DMS53 (cell line): ENCODE measurements around the gene THBS2.
A peak's percentile ranks its signal among the peaks of the same experiment; 100 is the strongest.
"Not testable (repeated sequence)": the region's sequence is repeated elsewhere in the genome, so short reads cannot be mapped to it uniquely, and the experiment has no call there.

Source experiments
- DNase-seq: peaks from one replicate; lab custom pipeline; 2025; lab: John Stamatoyannopoulos, UW

THBS2 gene

DNA sequence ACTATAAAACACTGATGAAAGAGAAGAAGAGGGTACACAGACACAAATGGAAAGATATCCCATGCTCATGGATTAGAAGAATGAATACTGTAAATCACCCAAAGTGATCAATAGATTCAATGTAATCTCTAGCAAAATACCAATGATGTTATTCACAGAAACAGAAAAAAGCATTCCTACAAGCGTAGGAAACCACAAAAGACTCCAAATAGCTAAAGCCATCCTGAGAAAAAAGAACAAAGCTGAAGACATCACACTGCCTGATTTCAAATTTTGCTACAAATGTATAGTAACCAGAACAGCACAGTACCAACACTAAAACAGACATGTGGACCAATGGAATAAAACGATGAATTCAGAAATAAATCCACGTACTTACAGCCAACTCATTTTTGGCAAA, 43.0 kb downstream of the THBS2 start:
- no peak for DNase-seq

DNA sequence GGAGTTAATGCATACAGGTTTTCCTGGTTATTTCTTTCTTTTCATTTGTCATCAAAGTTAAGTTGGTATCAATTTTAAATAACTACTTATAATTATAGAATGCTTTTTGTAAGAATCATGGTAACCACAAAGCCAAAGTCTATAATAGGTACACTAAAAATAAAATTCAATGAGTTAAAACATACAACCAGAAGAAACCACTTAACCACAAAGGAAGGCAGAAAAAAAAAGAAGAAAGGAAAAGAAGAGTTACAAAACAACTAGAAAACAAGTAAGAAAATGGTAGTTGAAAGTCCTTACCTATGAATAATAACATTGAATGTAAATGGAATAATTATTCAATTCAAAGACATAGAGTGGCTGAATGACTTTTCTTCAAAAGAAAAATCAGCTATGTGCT, 45.6 kb downstream of the THBS2 start:
- DNase-seq = no peak

DNA sequence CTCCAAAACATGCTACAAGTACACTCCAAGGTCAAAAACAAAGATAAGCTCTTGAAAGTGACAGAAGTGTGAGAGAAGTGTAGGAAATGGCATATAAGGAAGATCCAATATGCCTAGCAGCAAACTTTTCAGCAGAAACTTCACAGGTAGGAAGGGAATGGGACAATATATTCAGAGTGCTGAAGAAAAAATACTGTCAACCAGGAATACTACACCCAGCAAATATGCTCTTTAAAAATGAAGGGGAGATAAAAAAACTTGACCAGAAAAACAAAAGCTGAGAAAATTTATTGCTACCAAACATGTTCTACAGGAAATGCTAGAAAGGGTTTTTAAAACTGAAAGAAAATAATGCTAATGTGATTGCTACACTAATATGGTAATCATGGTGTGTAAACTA, 46.2 kb downstream of the THBS2 start:
- DNase-seq = no peak

DNA sequence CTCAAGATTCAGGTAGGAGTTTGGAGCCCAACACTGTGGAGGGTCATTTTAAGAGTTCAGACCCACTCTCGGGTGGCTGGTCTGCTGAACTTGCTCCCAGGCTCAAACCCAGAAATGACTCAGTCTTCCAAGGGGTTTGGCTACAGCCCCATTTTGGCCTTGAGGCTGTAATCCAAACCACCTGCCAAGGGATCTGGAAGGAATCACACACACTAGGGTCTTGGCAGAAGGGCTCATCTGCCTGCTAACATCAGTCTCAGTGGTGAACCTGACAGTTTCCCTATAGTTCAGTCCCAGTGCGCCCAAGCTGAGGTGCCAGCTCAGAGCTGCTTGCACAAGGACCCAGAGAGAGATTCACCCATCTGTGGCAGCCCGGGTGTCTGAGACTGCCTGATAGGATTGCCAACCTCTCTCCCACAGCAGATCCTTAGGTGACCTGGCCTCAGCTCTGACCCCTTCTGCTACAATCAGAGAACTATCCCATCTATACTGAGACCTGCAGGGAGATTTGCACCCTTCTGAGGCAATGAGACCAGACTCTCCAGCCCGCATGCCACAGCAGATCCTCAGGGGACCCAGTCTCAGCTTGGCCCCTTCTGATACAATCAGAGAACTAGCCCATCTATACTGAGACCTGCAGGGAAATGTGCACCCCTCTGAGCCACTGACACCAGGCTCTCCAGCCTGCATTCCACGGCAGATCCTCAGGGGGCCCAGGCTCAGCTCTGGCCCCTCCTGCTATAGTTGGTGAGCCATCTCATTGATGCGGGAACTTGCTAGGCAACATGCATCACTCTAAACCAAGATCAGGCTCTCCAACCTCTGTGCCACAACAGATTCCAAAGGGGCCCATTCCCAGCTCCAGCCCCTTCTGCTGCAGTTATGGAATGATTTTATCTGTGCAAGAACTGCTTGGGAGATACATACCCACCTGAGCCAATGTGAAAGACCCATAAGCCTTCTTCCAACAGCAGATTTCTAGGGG, 48.2 kb downstream of the THBS2 start:
- DNase-seq = no peak

DNA sequence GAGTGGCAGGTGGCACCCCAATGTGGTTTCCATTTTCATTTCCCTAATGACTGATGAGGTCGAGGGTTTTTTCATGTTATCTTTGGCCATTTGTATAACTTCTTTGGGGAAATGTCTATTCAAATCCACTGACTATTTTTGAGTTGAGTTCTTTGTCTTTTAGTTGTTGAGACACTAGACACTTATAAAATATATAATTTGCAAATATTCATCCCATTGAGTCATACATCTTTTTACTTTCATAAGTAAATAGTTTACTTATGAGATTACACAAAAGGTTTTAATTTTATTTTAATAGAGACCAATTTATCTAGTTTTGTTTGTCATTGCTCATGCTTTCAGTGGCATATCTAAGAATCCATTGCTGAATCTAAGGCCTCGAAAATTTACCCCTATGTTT, 49.5 kb downstream of the THBS2 start:
- no peak for DNase-seq

DNA sequence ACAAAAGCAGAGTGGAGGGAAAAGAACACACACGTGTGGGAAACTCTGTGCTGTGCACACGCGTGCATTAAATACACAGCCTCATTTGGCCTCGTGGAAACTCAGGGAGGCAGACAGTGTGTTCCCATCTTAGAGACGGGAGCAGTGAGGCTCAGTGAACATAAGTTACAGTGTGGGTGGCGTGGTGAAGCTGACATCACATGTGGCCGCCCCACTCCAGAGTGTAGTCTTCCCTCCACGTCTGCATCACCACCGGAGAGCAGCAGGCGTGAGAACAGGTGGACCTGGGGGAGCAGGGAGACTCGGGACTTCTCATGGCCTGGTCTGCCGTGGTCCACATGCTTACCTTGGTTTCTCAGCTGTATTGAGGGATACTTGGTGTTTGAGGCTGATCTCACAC, 51.7 kb downstream of the THBS2 start:
- no peak for DNase-seq

DNA sequence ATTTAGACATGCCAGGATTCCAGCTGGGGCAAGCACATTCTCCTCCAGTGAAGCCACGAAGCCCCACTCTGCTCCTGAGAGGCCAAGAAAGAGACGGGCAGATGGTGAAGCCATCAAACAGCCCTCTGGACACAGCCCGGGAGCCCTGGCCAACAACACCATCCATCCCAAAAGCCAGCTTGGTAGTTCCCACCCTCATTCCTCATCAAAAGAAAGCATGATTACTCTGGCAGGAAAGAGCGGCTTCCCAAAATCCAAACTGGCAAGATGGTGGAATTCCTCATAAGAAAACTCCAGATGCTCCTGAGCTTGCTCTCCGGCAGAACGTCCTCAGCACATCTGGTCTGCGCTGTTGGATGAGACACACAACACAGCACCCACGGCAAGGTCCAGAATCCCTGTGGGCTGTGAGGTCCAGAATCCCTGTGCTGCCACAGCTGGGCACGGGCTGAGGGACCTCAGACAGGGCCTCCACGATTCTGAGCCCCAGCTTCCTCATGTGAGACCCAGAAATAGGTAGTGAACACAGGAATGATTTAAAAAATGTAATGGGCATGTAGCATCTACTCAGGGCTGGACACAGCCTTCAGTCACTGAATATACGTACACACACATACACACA, 52.6 kb downstream of the THBS2 start:
- DNase-seq = no peak

DNA sequence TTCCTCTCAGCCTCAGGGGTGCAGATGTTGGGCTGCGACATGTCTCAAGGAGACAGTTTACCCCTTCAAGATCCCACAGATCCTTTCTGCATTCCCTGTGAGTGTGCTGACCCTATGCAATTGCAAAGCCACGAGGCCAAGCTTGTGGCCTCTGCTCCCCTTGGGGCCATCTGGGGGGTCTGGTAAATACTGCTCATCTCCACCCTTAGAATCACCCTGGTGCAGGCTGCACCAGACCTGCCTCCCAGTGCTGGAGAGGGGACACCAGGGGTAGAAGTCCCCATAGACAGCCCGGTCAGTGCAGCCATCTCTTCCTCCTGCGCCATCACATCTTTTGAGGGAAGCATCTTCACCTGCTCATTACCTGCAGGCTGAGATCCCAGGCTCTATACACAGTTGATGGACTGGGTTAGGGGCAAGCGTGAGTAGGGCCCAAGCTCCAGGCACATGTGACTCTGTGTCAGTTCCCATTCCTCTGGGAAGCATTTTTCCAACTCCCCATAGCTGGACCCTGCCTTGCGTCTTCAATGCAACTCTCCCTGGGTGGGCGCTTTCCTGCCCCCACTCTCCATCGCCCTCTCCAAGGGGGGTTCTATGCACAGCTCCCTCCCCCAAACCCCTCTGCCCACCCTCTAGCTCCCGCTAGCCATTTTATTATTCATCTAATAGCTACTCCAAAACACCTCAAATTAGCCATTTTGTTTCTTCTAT, 53.9 kb downstream of the THBS2 start:
- no peak for DNase-seq

DNA sequence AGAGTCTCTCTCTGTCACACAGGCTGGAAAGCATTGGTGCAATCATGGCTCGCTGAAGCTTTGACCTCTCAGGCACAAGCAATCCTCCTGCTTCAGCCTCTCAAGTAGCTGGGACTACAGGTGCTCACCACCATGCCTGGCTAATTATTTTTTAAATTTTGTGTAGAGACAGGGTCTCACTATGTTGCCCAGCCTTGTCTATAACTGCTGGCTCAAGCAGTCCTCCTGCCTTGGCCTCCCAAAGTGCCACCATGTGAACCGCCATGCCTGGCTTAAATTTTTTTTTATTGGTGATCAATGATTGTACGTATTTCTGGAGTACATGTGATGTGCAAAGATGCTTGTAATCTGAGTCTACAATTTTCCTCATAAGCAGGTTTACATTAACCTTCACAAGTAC, 54.8 kb downstream of the THBS2 start:
- no peak for DNase-seq

DNA sequence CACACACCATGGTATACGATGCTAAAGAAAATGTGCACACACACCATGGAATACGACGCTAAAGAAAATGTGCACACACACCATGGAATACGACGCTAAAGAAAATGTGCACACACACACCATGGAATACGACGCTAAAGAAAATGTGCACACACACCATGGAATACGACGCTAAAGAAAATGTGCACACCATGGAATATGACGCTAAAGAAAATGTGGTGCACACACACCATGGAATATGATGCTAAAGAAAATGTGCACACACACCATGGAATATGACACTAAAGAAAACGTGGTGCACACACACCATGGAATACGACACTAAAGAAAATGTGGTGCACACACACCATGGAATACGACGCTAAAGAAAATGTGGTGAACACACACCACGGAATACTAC, 55.7 kb downstream of the THBS2 start:
- not testable (repeated sequence) for DNase-seq

DNA sequence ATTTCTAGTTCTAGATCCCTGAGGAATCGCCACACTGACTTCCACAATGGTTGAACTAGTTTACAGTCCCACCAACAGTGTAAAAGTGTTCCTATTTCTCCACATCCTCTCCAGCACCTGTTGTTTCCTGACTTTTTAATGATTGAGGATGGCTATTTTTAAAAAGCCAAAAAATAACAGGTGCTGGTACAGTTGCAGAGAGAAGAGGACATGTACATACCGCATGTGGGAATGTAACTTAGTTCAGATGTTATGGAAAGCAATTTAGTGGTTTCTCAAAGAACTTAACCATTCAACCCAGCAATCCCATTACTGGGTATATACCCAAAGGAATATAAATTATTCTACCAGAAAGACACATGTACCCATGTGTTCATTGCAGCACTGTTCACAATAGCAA, 57.4 kb downstream of the THBS2 start:
- not testable (repeated sequence) for DNase-seq

DNA sequence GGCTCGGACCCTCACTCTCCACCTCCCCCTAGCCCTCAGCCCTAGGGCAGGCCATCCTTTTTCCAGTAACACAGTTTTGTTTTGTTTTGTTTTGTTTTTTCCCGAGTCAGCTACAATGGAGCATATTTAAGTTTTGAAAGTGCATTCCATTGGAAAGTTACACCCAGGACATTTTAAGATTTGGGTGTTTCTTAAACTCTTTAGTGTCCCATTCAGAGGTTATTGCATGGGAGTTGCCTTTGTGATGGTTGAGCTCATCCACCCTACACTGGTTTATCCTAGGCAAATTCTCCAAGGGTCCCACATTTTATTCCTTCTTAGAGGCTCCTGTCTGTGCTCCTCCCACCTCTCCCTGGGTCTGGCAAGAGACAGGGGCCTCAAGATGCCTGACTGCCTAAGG, 58.9 kb downstream of the THBS2 start:
- DNase-seq = no peak

DNA sequence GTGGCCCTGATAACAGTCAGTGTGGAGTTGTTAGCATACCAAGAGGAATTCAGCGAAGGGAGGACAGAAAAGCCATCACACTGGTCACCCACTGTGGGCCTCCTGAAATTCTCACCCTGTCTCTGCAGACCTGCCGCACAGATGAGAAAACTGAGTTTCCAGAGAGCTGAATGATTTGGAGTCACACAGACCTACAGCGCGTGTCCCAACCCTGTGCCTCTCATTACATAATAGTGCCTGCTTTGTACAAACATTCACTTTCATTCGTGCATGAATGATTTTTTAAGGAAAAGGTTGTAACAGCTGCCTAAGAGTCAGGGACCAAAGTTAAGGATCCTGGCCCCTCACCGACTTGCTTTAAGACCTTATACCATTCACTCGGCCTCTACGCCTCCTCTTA, 62.7 kb downstream of the THBS2 start:
- DNase-seq = peak; percentile 42

DNA sequence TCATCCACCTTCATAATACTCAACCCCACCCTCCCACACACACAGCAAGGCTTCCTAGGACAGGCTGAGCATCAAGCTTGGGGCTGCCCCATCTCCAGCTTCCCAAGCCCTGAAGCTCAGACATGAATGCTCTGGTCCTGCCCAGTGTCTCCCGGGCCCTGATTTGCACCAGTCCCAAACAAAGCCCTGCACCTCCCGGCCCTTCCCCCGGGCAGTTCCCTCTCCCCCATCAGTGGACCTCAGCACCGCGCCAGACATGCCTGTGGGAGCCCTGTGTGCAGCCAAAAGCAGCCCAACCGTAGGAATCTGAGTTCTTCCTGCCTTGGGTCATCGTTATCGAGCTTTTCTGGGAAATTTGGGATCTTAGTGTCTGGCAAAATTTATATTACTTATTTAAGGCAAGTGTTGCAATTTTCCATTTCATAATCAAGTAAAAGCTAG, 63.5 kb downstream of the THBS2 start:
- DNase-seq = no peak

DNA sequence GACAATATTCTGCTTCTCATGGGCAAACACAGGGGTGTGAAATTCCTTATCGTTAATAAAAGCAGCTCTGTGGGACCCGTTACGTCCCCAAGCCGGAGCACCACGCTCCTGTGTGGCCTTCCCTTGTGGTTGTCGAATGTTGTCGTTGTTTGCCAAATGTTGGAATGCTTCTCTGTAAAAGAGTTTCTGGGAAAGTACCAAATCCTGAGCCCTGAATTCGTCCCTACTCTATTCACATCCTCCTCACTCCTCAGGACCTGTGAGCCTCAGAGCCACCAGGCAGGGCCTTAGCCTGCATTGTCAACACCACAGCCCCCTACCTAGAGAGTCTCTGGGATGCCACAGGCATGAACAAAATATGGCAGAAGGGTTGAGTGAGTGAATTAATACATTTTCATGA, 64.0 kb downstream of the THBS2 start:
- no peak for DNase-seq

DNA sequence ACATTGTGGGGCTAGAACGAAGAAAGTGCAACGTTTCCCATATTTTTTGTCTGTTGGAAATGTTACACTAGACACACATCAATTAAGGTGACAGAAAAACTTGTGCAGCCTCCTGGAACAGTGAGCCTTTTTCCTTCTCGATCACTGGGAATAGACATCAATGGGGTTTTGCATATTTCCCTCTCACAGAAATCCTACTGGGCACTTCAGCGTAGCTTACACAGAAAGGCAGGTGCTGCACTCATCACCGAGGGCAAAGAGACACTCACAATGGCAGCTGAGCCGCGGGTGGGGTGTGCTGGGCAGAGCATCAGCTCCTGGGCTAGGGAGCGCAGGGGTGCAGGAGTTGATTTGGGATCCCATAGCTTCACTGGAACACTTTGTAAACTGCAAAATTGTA, 64.5 kb downstream of the THBS2 start:
- peak; percentile 80 for DNase-seq

DNA sequence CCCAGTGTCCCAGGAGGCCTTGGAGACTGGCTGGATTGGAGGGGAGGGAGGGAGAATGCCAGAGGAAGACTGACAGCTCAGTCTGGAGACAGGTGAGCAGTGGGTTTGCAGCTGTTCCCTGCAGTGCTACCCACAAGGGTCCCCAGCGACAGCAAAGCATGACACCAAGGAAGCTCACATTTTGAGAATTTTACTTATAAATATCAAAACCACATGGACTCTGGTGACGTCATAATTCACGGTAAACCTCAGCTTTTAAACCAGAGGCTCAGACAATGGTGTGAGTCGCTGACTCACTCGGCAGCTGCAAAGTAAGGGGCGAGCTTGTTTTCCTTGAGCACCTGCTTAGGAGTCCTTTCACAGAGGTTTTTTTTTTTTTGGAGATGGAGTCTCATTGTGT, 65.2 kb downstream of the THBS2 start:
- DNase-seq = peak; percentile 90

DNA sequence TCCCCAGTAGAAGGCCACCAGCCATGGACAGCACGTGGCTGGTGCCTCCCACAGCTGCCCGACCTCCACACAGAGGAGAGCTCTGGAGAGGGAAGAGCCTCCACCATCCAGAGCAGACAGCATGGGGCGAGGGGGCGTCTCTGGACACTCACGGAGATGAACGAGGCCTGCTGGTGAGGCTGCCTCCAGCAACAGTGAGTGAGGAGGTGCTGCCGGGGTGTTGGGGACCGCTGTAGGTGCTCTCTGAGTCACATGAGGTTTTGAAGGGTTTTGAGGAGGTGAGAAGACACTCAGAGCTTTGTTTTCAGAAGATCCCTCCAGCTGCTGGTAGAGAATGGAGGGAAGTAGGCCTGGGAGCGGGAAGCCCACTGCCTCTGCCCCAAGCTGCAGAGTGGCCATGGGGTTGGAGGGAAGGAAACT, 65.6 kb downstream of the THBS2 start:
- DNase-seq = peak; percentile 45

DNA sequence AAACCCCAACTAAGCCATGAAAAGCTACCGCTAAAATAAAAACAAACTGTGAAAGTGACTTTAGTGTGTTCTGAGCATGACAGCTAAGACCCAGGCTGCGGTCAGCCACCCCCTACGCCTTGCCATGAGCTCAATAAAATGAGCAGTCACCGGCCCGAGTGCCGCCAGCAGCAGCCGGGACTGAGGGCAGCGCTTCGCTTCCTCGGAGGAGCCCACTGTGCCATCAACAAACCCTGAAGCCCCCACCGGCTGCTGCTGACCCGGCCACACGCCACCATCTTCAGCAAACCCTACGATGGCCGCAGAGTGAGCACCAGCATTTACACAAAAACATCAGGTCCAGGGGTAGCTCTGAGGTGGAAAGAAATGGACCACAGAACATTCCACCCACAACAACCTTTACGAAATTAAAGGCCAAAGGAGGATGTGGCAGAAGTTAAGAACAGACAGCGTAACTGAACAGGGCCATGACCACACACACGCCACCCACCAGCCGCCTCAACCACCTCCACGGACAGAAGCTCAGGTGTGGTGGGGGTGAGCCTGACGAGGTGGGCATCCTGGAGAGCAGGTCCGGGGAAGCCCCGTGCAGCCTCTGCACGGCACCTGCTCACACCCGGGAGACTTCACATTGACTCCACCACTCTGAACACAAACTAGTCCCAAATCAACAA, 67.0 kb downstream of the THBS2 start:
- DNase-seq = no peak

DNA sequence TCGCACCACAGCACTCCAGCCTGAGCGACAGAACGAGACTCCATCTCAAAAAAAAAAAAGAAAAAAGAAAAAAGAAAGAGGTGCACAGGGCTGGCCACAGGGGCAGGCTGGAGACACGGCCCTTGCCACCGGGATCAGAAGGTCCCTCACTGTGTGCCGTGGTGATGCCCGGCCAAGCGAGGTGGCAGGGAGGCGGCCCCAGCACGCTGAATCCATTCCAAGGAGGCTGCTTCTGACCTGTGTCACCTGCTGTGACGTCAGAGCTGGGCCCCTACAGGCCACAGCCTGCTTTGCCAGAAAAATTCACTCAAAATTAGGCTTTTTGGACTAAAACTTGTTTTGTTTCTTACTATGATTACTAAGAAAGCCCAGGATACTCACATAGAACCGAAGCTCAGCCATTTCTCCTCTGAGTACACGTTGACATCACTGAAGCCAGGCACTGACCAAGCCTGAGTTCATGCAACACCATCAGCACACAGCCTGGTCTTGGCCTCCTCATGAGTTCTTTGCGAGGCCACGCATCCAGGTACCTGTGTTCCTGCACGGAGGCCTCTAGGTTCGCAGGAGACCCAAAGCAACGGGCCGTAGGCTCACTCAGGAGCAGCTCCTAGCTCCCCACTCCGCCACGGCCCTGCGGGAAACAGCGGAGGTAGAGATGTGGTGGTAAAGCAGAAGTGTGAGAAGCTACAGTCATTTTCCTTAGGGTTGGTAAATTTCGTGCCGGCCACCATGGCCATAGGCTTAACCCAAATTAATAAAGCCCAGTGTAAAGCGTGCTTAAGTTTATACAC, 67.8 kb downstream of the THBS2 start:
- DNase-seq = no peak

DNA sequence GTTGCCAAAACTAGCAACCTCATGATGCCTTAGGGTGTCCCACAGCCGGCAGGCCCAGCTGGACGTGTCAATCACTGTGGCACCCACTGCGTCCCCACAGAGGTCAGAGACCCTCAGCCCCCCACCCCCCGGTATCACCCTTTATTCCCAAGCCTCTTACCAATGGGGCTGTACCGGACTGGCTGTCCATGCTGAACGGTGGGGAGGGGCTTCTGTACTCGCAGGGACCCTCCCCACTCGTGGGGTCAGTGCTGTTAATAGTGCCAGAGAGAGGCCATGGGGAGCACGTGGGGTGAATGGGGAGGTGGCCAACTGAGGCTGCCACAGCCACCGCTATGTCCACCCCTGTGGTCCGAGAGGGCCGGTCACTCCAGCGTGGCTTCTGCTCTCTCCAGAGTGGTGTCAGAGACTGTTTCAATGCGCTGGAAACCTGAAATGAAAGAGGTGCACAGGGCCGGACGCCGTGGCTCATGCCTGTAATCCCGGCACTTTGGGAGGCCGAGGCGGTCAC, 68.6 kb downstream of the THBS2 start:
- DNase-seq = no peak
